HG03139 (cell line): ENCODE results near the gene RSL24D1.

Experiments
- ATAC-seq: cut with Tn5 transposase; IDR thresholded peaks from one replicate; pipeline ENCODE4 v1.9.1; 2021; ENCODE audit not compliant: unreplicated experiment

The RSL24D1 gene

DNA sequence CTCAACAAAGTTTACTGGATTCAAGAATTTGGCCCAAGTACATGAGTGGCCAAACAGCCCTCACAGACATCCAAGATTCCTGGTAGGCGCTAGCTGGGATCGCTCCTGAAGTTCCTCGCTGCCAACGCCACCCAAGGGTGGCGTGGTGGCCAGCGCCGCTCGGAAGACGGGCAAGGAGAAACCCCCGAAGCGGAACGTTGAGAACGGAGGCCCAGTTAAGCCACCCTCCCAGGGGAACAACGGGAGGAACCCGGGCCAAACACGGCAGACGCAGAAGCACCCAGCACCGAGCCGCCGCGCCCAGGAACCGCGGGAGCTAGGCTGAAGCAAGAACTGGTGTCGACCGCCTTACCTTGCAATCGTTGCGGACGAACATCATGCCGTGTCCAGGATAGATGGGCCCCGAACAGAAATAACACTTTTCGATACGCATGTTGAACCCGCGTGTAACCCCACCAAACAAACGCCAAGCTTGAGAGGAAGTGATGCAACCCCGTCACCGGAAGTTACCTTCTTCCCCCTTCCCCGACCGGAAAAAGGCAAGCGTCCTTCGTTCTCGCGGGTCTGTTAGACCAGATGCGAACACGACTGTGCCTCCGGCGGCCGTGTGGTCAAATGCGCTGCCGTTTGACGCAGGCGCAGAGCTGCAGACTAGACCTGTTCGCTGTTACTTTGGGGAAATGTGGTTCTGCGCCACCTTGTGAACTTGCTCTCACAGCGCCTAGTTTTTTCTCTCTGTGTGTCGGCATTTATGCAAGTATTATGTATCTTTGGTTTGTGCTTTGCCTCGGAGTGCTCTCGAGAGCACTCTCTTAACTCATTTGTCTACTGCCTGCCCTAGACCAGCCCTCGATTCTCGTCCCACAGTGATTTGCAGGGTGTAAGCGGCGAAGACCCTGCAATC, at the start of gene RSL24D1:
Gene RSL24D1, minus strand, starts transcription at position 484 of the 904 bp plus-strand sequence. Its CDS starts 51 bp downstream, at position 433.
- ATAC-seq, result peak; percentile 98

DNA sequence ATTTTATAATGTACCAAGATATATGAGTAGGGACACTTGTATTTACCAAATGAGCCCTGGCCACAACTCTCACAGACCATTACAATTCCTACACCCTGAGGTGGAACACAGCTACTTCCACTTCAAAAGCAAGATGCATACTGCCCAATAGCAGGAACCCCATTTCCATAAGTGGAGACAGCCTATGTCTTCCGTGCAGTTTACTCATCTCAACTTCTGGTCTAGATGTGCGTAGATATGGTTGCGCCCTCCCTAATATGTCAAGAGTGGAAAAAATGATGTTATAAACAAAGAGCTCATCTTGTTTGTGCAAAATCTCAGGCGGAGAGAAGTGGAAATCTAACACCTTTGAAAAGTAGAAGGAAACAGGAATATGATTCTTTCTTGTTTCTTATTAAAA, 48.3 kb upstream of the RSL24D1 start:
- ATAC-seq, result no peak

DNA sequence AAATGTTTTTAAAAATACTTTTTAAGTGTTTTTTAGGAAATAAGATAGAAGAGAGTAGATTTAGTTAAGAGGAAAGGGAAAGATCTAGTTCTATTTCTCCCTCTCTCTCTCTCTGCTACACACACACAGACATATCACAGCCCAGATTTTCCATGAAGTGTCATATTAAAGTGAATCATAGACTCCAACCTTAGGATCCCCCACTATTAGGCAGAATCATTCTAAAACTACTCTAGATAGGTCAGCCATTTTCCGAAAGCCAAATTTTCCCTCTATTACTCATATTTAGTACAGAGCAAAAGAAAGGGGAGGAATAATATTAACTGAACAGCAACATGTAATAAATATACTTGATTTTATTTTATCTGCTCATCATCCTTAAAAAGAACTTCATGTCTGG, 45.1 kb upstream of the RSL24D1 start:
- ATAC-seq, result no peak

DNA sequence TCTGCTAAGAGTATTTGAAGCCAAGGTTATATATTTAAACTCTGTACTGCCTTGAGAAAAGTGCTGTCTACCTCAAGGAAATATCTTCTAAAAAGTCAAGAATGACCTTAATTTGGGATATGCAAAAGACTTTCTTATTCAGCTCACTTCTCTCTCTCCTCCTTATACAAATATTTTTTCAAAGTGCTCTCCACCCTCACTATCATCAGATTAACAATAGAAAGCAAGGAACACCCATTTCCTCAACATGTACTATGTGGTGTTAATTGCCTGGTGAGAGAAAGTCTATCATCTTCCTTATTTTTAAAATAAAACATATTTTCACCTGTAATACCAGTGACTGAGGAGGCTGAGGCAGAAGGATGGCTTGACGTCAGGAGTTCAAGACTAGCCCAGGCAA, 44.4 kb upstream of the RSL24D1 start:
- ATAC-seq, result no peak

DNA sequence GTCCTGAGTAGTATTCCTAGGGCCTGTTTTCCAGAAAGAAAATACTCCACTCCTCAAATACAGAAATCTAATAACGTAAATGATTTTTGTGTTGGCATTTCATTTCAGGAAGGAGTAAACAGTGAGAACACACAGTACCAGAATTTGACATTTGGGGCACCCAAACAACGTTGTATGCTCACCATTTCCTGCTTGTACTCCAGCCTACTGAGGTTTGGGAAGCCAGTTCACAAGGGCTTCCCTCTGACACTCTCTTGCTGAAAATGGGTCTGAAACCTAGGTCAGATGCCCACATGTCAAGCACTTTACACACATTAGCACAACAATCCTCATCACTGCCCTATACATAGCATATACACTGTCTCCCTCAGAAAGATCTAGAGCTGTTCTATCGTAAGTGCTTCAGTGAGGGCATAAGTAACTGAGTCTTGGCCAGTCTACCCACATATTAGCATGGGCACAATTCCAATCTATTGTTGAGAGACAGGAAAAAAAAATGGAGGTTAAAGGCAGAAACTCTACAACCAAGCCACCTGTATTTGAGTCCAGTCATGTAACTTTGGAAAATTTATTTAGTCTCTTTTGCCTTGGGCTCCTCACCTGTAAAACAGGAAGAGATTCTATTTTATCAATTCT, 43.5 kb upstream of the RSL24D1 start:
- no peak for ATAC-seq

DNA sequence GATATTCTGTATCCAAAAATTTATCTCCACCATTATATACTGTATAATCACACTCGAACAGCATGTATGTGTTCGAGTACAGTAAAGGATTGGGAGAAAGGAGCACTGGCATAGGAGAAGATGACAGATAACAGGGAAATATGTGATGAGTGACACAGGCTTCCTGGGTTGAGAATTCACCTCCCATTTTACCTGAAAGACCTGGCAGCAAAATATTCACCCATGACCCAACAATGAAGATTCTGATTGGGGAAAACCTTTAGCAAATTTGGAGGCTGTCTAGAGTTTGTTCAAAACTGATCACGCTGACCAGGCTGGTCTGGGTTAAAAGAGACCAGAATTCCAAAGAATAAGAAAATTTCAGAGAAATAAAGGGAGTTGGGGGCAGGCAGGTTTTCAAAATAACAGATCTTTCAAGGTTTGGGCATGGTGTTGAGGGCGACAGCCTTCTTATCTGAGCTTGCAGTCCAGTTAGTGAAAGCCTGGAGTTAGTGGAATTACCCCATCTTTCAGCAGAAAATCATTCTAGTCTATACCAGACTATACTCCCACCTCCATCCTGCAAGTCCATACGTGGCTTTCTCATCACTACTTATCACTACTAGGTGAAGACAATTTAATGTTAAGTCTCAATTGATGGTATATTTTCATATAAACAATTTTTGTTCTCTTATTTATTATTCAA, 42.8 kb upstream of the RSL24D1 start:
- no peak for ATAC-seq

DNA sequence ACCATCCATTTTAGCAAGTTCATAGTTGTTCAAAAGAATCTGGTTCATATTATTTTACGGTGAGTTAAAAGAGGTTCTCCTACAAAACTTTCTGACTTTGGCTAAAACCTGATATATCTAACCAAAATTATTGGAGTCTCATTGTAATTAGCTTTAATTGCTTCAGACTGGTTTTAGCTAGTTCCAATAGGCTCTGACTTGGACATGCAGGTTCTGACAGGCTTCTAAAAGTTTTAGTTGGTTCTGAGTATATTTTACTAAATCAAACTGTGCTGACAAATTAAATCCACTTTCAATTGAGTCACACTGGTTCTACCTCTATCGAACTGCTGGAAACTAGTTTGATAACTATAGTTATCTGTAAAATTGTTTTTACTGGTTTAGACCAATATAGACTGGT, 42.1 kb upstream of the RSL24D1 start:
- no peak for ATAC-seq

DNA sequence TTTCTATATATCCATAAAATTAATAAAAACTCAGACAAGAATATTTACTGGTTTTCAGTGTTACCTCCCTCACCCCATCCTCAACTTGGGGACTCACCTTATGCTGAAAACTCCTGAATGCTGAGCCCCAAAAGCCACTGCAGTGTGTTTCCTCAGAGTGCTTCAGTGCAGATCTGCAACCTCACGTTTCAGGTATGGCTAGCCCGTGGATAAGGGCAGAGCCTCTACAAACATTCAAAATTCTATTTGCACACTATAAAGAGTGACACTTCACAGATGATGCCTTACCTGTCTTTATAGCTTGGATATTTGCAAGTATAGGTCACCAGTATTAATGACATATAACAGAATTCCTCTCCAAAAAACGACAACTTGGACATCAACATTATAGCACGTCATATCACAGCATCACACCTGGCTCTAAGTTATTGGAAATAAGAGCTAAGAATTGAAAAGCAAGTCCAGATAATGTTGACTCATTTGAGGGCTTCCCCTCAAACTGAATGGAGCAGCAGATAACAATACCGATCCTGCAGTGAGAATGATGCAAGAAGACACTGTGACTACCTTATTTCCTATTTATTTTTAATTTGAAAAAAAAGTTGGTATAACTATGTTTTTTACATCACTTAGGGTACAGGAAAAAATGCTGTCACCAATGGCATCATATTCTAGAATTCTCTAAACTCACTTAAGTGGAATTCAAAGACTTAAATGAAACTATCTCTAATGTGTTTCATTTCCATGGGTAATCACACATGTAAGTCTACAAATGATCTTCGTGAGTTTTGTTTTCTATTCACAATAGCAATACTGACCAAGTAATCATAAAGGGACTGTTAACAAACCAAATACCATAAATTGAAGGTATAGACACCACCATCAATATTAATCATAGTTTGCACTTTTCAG, 40.7 kb upstream of the RSL24D1 start:
- ATAC-seq, result no peak

DNA sequence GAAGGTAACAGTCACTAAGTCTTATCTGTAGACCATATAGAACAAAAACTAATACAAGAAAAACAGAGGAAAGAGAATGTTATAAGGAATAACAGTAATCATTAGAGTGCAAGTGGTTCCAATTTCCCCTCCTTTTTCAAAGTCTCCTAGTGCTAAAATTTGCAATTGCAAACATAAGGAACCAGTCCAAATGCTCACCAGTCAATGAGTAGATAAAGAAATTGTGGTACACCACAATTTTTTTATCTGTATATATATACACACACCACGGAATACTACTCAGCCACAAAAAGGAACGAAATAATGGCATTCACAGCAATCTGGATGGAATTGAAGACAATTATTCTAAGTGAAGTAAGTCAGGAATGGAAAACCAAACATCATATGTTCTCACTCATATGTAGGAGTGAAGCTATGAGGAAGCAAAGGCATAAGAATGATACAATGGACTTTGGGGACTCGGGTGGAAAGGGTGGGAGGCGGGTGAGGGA, 38.9 kb upstream of the RSL24D1 start:
- ATAC-seq, result no peak

DNA sequence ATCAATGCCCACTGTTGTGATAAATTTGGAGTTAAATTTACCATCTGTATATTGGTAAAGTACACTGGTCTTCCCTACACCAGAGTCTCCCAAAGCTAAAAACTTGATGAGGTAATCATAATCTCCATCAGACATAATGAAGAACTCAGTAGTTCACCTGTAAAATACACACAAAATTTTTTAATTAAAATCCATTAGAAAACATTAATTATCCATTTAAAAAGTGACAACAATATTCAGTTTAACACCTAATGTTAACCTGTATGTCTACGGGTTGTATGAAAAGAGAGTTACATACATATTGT, 38.0 kb upstream of the RSL24D1 start:
- no peak for ATAC-seq

DNA sequence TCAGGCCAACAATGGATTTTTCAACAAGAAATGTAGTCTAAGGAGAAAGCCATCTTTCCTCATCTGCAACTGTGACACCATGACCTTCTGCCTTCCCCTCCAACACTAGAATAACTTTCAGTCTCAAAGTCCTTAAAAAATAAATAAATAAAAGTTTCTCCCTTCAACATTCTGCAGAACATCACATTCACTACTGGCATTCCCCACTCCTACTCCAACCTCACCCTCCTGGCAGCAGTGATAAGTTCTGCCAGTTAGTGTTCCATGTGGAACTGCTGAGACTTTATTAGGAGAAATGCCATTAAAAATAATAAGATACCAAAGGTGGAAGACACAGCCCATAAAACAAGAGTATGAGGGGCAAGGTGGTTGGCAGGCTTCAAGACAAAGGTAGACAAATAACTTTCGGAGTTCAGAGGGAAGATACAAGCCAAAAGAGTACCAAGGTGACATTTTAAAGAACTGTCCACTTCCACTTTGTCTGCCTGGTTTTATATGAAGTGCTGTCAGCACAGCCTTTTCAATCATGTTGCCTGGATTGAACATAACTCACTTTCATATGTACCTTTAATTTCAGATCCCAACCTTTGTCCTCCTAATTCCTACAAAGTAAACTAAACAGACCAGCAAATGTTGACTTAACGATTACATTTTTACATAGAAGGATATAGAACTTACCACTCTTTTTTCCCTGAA, 37.5 kb upstream of the RSL24D1 start:
- ATAC-seq, result no peak

DNA sequence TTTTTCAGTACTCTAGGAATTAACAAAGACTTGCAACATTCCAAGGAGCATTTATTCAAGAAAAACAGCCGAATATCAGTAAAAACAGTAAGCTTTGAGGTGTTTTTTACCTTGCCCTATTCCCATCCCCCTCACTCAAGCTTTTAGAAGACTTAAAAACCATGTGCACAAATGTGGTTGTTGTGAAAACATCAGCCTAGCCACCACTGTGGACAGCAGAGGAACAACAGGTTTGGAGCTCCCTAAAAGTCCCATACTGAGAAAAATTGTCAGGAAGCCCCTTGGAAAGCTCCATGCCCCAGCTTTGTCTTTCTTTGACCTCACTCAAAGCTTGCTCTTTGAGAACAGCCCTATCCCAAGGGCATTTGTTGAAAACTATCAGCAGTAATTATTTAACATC, 34.7 kb upstream of the RSL24D1 start:
- ATAC-seq, result no peak

DNA sequence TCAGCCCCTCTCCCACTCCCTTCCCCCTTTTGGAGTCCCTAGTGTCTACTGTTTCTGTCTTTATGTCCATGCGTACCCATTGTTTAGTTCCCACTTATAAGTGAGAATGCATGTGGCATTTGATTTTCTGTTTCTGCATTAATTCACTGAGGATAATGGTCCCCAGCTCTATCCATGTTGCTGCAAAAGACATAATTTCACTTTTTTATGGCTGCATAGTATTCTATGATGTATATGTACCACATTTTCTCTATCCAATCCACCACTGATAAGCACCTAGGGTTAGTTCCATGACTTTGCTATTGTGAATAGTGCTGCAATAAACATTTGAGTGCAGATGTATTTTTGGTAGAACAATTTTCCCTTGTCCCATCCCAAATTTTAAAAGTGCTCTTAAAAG, 34.2 kb upstream of the RSL24D1 start:
- no peak for ATAC-seq

DNA sequence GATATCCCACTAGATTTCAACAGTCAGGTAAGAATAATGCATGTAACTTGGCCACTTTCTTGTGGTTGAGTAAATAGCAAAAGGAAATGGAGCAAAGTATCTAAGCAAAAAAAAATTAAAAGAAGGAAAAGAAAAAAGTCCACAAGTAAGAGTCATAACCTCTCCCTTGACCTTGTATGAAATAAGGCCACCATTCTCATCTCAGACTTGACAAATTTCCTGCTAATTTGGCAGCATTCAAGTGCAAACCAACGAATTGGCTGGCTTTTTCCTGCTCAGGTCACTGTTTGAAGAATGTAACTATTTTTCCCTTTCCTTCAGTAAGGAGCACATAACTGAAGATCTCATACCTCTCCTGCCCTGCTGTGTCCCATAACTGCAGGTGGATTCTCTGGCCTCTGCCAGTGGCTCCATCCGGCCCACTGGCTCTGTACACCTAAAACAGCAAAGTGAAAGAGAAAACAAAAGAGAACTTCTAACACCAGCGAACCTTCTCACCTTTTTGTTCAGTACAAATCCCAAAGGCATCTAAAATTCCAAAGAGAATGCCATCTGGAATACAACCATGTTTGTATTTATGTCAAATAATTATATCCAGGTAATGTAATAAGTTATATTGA, 33.4 kb upstream of the RSL24D1 start:
- ATAC-seq, result no peak

DNA sequence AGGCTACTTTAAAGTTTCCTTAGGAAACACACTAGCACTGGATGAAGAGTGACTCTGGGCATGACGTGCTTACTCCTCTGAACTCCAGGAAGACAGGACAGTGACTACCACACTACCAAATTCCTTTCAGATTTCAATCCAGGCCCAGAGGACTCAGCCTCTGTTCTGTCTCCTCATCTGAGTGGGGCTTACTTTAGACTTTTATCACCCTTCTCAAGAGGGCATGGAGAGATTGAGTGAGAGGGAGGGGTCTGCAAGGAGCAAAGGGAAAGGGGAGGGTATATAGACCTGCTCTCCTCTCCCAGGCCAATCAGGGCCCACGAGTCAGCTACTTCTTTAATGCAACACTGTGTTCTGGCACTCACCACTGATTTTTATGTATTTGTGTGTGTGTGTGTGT, 29.4 kb upstream of the RSL24D1 start:
- ATAC-seq, result no peak

DNA sequence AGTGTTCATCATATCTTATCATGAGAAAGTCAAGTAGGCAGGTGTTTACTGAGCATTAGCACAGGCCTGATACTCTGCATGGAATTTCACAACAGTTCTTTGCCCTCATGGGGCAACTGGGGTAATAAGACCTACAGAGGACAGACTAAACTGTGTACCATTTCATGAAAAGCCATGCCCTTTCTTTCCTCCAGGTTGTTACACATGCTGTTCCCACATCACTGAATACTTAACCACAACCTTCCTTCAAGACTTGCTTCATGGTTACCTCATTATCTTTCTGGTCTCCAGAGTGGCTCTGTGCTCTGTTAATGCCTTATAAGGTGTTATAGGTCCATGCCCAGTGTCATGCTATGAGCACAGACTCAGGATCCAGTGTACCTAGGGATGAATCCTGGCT, 28.2 kb upstream of the RSL24D1 start:
- ATAC-seq, result no peak

DNA sequence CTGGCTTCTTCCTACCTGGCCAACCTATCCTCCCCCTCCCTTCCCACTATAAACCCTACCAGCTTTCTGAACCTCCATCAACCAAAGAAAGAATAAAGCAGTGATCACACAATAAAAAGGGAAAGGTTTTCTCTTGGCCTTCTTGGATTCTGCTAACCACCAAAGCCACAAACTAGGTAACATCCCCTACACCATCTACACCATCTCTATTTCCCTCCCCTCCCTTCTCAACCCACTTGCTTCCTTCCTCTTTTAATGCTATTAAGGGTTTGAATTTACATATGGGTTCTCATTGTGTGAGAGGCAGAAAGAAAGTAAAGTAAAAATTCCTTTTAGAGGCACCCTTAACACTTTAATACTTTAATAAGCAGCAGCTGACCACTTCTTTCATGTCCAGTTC, 25.8 kb upstream of the RSL24D1 start:
- peak; percentile 68 for ATAC-seq

DNA sequence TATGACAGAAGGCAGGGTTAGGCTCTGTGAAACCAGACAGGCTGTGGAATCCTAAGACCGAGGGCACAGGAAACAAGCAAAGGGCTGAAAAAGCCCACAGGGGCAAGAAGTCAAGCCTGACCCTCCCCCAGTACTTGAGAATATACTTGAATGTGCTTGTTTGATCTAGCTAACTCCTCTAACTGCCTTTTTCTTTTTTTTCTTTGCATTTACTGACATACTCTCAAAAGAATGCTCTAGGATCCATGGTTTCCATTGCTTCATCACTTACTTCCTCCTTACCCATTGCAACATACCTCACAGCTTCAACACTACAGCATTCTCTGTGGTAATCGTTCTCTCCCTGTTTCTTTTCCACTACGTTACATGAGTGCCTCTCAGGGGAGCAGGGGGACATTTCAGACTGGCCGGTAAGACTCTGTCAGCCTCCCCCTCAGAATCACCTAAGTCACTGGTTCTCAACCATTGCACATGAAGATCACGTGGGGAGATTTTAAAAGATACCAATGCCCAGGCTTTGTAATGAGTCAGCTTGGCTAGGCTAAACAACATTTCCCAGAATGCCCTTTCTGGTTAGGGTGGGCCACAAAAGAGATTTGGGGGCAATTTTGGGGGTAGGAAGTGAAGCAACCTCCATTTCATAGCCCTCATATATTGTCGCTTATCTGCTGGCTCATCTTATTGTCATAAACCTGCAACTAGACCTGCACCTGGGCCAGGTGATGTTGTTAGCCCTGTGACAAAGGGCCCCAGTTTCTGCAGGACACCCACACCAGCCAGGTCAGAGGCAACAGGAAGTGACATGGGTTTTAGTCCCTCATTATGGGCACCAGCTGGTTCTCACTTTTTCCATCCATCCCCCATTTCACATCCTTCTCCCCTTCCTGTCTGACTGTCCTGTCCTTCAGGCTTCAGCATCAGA, 24.6 kb upstream of the RSL24D1 start:
- ATAC-seq, result peak; percentile 45

DNA sequence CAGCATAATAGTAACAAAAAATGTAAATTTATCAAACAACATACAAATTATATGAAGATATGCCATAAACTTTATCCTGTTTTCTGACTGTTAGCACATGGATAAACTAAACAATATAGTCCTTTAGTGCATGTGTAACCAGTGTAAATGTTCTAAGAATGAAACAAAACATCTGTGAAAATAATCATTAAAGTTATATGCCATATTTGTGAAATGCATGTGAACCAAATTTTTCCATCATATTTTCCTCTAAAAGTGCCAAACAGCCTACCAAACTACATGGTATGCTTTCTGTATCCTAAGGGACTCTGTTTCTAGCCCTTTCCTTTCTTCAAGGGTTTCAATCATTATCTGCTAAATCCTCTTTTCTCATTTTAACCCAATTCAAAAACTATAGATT, 23.9 kb upstream of the RSL24D1 start:
- no peak for ATAC-seq
